BLaER1 (cell line): Measurements from ENCODE around the gene APOL4.
"Not testable (repeated sequence)": the region's sequence is repeated elsewhere in the genome, so short reads cannot be mapped to it uniquely, and the experiment has no call there.

Source experiments
- H3K27ac ChIP-seq: shearing (Covaris generic); formaldehyde crosslinking; 2 replicates; pipeline ENCODE4 v1.8.1; 2022
- H3K27me3 ChIP-seq: shearing (Covaris generic); formaldehyde crosslinking; 2 replicates; pipeline ENCODE4 v1.8.1; 2022
- H3K36me3 ChIP-seq: shearing (Covaris generic); formaldehyde crosslinking; 2 replicates; pipeline ENCODE4 v1.8.1; 2022
- H3K4me1 ChIP-seq: shearing (Covaris generic); formaldehyde crosslinking; 2 replicates; pipeline ENCODE4 v1.8.1; 2022
- H3K4me2 ChIP-seq: shearing (Covaris generic); formaldehyde crosslinking; 2 replicates; pipeline ENCODE4 v1.8.1; 2022
- H3K4me3 ChIP-seq: shearing (Covaris generic); formaldehyde crosslinking; 2 replicates; pipeline ENCODE4 v1.8.1; 2022
- H3K9ac ChIP-seq: shearing (Covaris generic); formaldehyde crosslinking; 2 replicates; pipeline ENCODE4 v1.8.1; 2022
- H3K9me3 ChIP-seq: shearing (Covaris generic); formaldehyde crosslinking; 2 replicates; pipeline ENCODE4 v1.8.1; 2022
- H4K20me1 ChIP-seq: shearing (Covaris generic); formaldehyde crosslinking; 2 replicates; pipeline ENCODE4 v1.8.1; 2022
- Cebpa-rat ChIP-seq: shearing (Covaris generic); IDR thresholded peaks from 2 replicates; pipeline ENCODE4 v1.8.1; 2022

Gene APOL4

GRCh38 chr22:36201630-36202319 lies at the start of gene APOL4:
APOL4 (minus strand) TSS chr22:36201809; CDS start chr22:36201734, 75 bp downstream.
- no peaks in the 10 kb centered on the region for H3K36me3 ChIP-seq
- H3K4me3 ChIP-seq = no peak within 1 kb of the TSS
- H3K27ac ChIP-seq = 0 out of 2 replicates have a peak within 1 kb of the TSS, but pooled peaks have one; percentile 2
- no peaks in the 10 kb centered on the region for H3K9me3 ChIP-seq
- no peaks in the 10 kb centered on the region for H4K20me1 ChIP-seq
- peaks cover 56% of the 10 kb centered on the region for H3K4me1 ChIP-seq
- peak within 1 kb of the TSS; percentile 23 for H3K4me2 ChIP-seq
- no peak for TF ChIP-seq Cebpa-rat
- H3K9ac ChIP-seq = no peak within 1 kb of the TSS
- no peaks in the 10 kb centered on the region for H3K27me3 ChIP-seq

- not testable (repeated sequence) for H3K9ac ChIP-seq, H3K36me3 ChIP-seq, H3K4me2 ChIP-seq, H3K4me3 ChIP-seq, H3K27me3 ChIP-seq, H3K27ac ChIP-seq, H4K20me1 ChIP-seq
- peaks cover 29% of the 10 kb centered on the region for H3K4me1 ChIP-seq
- H3K9me3 ChIP-seq = peaks cover 16% of the 10 kb centered on the region
These were observed 48.8 kb upstream of the APOL4 start for GRCh38 chr22:36250292-36250960.

- no peak for TF ChIP-seq Cebpa-rat
- no peak overlapping the region for H3K9ac ChIP-seq
These were observed 47.6 kb upstream of the APOL4 start for GRCh38 chr22:36249160-36249559.

DNA sequence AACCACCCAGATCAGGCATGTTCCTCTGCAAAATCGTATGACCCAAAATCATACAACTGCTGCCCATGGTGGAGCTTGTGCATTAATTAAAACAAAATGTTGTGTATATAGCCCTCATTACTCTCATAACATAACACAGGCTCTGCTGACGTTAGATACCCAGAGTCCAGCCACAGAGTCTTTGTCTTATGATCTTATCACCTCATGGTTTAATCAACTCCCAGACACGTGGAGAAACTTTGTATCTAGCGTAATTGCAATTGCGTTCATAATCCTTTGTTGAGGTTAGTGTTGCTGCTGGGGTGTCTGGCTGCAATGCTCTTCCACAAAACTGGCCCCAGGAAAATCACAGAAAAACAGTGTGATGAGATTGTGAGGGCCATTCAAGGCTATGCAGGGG lies 46.3 kb upstream of the APOL4 start:
- Histone ChIP-seq H3K4me3 (no peak overlapping the region), H3K4me2 (no peak overlapping the region), H4K20me1 (no peaks in the 10 kb centered on the region), H3K27ac (no peak overlapping the region), H3K27me3 (no peaks in the 10 kb centered on the region), H3K9ac (no peak overlapping the region), H3K36me3 (no peaks in the 10 kb centered on the region), H3K9me3 (peaks cover 23% of the 10 kb centered on the region), H3K4me1 (peaks cover 6% of the 10 kb centered on the region; the same call in 1 of the 2 replicates)
- no peak for TF ChIP-seq Cebpa-rat

More at GRCh38 chr22:36249160-36249559, 47.6 kb upstream of the APOL4 start:
- H3K4me3 ChIP-seq = no peak overlapping the region
- no peaks in the 10 kb centered on the region for H3K36me3 ChIP-seq
- H4K20me1 ChIP-seq = no peaks in the 10 kb centered on the region
- peaks cover 16% of the 10 kb centered on the region for H3K9me3 ChIP-seq
- no peak overlapping the region for H3K4me2 ChIP-seq
- H3K4me1 ChIP-seq = peaks cover 18% of the 10 kb centered on the region
- H3K27ac ChIP-seq = no peak overlapping the region
- H3K27me3 ChIP-seq = no peaks in the 10 kb centered on the region

DNA sequence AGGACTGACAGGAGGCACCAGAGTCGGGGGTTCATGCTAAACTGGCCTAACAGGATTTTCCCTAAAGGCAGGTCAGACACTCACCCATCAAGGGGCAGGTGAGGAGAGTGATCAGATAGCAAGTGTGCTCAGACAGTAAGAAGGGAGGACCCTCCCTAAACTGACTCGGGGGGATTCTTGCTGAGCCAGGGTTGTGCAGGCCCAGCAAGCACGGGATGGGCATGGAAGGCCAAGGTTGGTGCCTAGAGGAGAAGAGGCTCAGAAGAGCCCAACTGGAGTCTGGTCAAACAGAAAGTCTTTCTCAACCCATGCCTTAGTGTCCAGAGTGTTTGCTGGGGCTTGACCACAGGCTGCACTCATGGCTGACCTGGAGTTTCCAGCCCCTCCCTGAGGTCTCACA lies 45.1 kb upstream of the APOL4 start:
- Histone ChIP-seq H3K27me3 (no peaks in the 10 kb centered on the region), H3K4me1 (no peaks in the 10 kb centered on the region), H3K27ac (no peak overlapping the region), H3K4me3 (no peak overlapping the region), H3K9me3 (peaks cover 33% of the 10 kb centered on the region), H3K4me2 (no peak overlapping the region), H4K20me1 (no peaks in the 10 kb centered on the region), H3K36me3 (no peaks in the 10 kb centered on the region), H3K9ac (no peak overlapping the region)
- TF ChIP-seq Cebpa-rat = no peak

DNA sequence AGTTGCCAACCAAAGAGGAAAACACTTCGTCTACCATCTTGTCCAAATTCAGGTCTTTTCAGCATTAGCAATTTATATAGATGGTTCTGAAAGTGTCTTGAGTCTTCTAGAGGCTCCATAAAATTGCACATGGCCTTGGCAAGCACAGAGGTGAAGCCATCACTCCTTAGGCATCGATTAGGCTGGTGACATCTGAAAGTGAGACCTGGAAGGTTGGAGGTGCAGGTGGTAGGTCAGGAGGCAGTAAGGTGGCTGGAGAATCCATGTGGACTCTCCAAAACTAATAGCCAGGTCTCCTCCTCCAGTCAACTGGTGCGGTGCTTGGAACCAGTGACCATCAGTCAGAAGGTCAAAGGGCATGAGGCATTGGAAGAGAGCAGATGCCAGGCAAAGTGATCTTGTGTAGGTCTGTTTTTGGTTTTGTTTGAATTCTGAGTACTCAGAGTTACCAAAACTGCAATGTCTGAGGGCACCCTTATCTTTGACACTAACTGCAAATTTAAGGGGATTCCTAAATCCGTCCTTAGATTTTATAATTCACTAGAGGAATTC lies 44.3 kb upstream of the APOL4 start:
- H3K4me1 ChIP-seq = no peaks in the 10 kb centered on the region

DNA sequence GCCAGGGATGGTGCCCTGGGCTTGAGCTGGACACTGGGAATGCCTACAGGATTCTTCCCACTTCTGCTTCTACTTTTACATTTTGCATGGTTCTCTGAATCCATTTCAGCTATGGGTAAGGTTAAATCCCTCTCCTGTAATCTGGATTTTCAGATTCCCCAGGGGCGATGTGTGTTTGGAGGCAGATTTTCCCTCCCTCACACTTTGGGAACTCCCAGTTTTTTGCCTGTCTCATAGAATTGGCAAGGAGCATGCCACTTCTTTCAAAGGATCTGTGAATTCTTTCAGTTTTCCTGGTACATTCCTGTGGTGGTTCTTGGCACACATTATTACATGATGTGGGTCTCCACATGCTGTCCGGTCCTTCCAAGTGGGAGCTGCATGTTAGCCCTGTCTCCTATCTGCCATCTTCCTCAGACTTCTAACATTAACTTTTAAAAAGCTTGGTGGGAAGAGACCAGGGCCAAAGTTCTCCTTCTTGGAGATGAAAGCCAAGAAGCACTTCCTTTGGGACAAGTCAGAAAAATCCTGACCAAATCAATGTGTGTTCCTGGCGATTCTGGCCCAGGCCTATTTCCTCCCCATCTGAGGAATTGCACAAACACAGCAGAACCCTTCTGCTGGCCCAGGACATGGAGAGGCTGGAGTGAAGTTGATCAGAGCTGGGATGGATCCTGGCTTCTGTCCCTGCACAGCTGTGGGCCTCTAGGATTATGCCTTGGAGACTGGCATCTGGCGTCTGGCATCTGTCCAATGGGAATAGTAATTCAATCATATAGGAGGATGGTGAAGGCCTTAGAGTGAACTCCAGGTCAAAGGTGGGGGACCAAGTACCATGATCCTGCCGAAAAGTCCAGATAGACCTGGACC lies 43.1 kb upstream of the APOL4 start:
- no peak for TF ChIP-seq Cebpa-rat
- no peak overlapping the region for H3K4me2 ChIP-seq
- H4K20me1 ChIP-seq = no peaks in the 10 kb centered on the region
- no peak overlapping the region for H3K4me3 ChIP-seq
- peaks cover 33% of the 10 kb centered on the region for H3K9me3 ChIP-seq
- no peak overlapping the region for H3K9ac ChIP-seq
- peaks cover 3% of the 10 kb centered on the region for H3K4me1 ChIP-seq
- no peaks in the 10 kb centered on the region for H3K27me3 ChIP-seq
- no peaks in the 10 kb centered on the region for H3K36me3 ChIP-seq
- H3K27ac ChIP-seq = no peak overlapping the region

More for the DNA sequence above, 44.3 kb upstream of the APOL4 start:
- Histone ChIP-seq H3K9ac (no peak overlapping the region), H3K4me3 (no peak overlapping the region), H4K20me1 (no peaks in the 10 kb centered on the region), H3K36me3 (no peaks in the 10 kb centered on the region), H3K27me3 (no peaks in the 10 kb centered on the region), H3K9me3 (peaks cover 33% of the 10 kb centered on the region), H3K27ac (no peak overlapping the region), H3K4me2 (no peak overlapping the region)
- TF ChIP-seq Cebpa-rat = no peak

DNA sequence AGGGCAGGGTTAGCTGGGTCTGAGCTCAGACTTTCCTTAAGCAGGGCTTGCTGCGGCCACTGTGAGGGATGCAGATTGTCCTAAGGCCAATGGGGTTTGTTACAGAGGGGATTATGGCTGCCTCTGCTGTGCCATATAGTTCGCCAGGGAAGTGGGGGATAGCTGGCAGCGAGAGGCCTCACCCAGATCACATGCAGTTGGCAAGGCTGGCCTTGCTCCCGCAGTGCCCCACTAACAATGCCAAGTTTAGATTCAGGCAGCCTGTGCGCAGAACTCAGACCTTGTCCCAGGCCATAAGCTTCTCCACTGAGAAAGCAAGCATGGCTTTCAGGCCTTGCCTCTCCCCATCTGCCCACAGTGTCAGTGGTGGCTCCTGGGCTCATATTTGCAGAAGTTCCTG lies 42.4 kb upstream of the APOL4 start:
- H3K36me3 ChIP-seq = no peaks in the 10 kb centered on the region
- H3K27ac ChIP-seq = no peak overlapping the region
- no peak overlapping the region for H3K4me2 ChIP-seq
- peaks cover 32% of the 10 kb centered on the region for H3K9me3 ChIP-seq
- no peak overlapping the region for H3K4me3 ChIP-seq
- H3K27me3 ChIP-seq = no peaks in the 10 kb centered on the region
- TF ChIP-seq Cebpa-rat = no peak
- no peak overlapping the region for H3K9ac ChIP-seq
- H3K4me1 ChIP-seq = peaks cover 6% of the 10 kb centered on the region
- no peaks in the 10 kb centered on the region for H4K20me1 ChIP-seq

DNA sequence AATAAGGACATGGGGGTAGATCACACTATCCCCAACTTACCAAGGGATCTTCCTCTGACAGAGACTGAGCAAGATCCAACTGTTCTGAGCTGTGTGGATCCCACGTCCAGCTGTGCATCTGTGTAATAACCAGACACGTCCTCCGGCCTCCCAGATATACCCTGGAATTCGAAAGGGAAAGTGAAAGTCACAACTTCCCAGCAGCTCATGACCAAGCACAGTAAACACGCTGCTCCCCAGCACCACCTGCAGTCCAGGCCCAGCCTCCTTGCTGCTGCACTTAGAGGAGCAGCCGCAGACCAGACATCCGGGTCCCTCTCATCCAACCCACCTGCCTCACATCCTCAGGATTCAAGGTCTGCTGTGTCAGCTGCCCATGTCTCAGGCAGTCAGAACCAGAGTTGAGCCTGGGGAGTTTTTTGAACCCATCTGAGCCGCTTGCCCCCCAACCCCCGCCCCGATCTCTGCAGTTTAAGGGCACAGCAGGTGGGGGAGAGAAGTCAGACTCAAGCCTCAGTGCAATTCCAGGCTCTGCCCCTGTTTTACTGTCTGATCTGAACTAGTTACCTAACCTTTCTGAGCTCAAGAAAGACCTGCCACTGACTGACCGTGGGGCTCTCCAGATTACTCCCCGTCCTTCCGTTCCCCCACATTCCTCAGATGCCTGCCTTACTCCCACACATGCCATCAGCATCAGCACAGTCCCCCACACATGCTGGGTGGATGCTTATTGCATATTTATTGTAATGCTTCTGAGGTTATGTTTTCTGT lies 38.0 kb upstream of the APOL4 start, which contains the start of gene APOL2:
APOL2 (minus strand) TSS at position 127 of the 771 bp plus-strand sequence. CDS start 6,365 bp downstream, outside the sequence.
- no peak for TF ChIP-seq Cebpa-rat
- H4K20me1 ChIP-seq = no peaks in the 10 kb centered on the region
- H3K27ac ChIP-seq = peak within 1 kb of the TSS; percentile 70

More for the DNA sequence above, 38.0 kb upstream of the APOL4 start, which contains the start of gene APOL2:
- peaks cover 32% of the 10 kb centered on the region for H3K4me1 ChIP-seq
- H3K9ac ChIP-seq = peak within 1 kb of the TSS; percentile 82
- peak within 1 kb of the TSS; percentile 99 for H3K4me2 ChIP-seq
- peak within 1 kb of the TSS; percentile 76 for H3K4me3 ChIP-seq
- H3K36me3 ChIP-seq = peaks cover 23% of the 10 kb centered on the region
- peaks cover 17% of the 10 kb centered on the region for H3K9me3 ChIP-seq
- no peaks in the 10 kb centered on the region for H3K27me3 ChIP-seq
